Measurements from ENCODE around the gene SP9.

- TF ChIP-seq CTCF (IDR thresholded peaks at IDR 0.05; ENCODE audit: low read length) = no peak
- TF ChIP-seq EZH2 (IDR thresholded peaks at IDR 0.05; ENCODE audit: borderline replicate concordance, low read length) = no peak
Measured at GRCh38 chr2:174292908-174293307, 41.8 kb upstream of the SP9 start.
